GM19328 (cell line): Measurements from ENCODE around the gene ARHGAP6.

ENCODE experiments used
- ATAC-seq: cut with Tn5 transposase; IDR thresholded peaks from one replicate; pipeline ENCODE4 v1.9.1; 2021; ENCODE audit warnings: mild to moderate bottlenecking, moderate library complexity; ENCODE audit not compliant: unreplicated experiment

The ARHGAP6 gene, protein sequence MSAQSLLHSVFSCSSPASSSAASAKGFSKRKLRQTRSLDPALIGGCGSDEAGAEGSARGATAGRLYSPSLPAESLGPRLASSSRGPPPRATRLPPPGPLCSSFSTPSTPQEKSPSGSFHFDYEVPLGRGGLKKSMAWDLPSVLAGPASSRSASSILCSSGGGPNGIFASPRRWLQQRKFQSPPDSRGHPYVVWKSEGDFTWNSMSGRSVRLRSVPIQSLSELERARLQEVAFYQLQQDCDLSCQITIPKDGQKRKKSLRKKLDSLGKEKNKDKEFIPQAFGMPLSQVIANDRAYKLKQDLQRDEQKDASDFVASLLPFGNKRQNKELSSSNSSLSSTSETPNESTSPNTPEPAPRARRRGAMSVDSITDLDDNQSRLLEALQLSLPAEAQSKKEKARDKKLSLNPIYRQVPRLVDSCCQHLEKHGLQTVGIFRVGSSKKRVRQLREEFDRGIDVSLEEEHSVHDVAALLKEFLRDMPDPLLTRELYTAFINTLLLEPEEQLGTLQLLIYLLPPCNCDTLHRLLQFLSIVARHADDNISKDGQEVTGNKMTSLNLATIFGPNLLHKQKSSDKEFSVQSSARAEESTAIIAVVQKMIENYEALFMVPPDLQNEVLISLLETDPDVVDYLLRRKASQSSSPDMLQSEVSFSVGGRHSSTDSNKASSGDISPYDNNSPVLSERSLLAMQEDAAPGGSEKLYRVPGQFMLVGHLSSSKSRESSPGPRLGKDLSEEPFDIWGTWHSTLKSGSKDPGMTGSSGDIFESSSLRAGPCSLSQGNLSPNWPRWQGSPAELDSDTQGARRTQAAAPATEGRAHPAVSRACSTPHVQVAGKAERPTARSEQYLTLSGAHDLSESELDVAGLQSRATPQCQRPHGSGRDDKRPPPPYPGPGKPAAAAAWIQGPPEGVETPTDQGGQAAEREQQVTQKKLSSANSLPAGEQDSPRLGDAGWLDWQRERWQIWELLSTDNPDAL (N-terminal part only)

DNA sequence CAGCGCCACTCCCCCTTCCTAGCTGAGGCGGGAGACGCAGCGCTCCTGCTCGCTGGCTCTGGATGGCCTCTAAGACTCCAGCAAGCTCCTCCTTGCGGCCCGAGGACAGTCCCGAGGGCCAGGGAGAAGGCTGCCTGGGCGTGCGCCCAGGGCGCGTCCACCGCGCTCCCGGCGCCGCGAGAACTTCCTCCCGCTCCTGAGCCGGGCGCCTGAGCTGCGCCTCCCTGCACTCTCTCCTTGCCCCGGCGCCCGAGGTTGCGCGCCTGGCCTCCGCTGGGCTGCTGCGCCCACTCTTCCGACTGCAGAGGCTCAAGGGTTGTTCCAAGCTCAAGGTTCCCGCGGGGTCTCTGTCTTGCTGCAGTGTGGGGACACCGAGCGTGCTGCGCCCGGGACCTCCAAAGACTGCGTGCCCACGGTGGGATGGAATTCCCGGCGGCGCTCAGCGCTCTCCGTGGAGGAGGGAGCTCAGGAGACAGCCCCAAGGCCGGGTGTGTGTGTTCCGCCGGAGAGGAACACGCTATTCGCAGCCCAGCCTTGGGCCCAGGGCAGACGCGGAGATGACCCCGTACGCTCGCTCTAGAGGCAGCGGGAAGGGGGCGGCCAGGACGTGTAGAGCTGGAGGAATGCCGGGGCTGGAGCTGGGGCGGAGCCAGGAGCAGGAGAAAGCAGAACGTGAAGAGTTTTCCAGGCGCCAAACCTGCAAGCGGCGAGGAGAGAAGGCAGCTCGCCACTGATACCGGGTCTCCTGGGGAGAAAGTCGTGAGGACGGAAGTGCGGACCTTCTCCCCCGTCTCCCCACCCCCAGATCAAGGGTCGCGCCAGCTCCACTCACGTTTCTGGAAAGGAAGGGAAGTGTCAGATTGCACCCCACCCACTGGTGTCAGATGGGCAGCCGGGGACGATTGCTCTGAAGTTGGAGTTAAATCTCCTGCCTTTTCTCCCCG, at the start of gene ARHGAP6:
TSS of gene ARHGAP6 (minus strand) at position 753 of the 944 bp plus-strand sequence. CDS start 1,092 bp downstream, outside the sequence.
- no peak for ATAC-seq

DNA sequence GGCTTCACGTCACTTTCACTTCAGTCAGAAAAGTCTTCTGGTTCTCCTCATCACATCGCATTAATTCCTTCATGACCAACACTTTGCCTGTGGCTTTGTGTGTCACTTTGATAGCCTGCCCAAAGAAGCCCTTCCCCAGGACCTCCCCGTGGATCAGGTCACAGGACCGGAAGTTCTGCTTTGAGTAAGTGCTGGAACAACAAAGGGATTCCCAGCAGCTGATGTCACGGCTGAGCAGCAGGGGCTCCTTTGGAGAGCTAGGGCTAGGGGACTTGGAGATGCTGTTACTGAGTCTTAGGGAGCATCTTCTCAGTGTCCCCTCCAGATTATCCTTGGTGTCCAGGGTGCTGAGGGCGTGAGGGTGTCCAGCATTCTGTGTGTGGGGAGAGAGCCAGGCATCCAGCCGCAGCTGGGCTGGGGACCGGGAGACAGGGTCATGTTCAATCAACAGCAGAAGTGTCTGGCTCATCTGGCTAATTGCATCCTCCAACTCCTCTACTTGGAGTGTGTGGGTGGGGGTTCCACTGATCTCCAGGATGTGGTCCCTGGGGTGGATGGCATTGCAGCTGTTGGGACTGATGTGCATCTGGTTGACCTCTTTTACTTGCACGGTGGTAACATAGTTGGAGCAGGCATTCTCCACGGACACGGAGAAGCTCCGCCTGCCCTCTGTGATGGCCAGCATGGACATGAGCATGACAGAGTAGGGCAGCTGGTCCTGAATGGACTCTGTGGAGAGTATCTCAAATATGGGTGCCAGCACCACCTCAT, 39.2 kb upstream of the ARHGAP6 start:
- no peak for ATAC-seq

DNA sequence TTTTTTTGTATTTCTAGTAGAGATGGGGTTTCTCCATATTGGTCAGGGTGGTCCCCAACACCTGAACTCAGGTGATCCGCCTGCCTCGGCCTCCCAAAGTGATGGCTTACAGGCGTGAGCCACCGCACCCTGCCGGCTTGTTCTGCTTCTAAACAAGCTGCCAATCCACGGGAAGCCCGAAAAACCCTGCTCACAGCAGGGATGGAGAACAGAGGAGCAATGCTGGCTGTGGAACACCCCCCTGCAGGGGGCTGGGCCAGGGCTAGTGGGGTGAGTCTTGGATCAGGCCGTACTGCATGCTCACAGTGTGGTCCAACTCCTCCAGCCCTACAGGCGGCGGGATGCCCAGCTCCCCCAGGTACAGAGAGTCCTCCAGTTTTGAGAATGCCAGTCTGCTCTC, 38.1 kb upstream of the ARHGAP6 start:
- no peak for ATAC-seq

DNA sequence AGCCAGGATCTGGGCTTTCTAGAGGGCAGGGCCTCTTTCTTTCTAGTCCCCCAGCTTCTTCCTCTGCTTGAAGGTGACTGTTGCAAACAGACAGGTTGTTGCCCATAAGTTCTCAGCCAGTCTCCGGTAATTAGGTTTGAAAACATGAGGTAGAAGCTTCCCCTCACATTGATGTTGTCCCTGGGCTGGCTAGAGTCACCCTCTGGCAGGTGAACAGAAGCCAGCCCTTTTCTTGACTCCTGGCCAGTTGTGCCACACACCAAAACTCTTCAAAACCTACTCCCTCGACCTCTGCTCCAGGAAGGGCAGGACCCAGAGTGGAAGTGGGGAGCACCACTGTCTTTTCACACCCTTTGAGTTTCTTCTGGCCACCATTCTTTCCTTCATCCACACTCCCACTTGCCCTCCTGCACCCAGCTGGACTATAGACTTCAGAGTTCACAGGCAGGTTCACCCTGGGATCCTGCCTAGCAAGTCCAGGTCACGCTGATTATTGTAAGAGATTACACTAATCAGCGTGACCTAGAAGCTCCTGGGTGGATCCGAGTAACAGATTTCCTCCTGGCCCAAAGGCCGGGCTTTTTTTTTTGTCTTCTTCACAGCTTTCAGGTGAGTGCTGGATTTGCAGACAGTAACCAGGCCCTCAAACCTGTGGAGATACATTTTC, 37.4 kb upstream of the ARHGAP6 start:
- ATAC-seq, result no peak

DNA sequence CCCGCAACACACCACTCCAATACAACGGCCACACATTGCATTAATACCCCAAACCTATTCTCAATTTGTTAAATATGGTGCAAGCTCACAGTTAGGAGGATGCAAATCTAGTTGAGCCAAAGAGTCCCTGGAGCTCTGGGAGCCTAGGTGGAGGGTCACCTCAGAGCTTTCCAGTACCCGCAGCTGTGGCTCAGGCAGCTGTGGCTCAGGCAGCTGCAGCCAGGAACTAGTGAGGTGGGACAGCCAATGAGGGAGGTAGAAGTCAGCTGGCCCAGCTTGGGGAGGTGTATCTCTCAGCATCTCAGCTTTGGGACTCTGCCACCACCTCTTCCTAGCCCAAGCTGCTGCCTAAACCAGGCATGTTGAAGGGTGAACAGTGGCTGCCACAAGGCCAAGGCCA, 36.7 kb upstream of the ARHGAP6 start:
- ATAC-seq, result no peak

DNA sequence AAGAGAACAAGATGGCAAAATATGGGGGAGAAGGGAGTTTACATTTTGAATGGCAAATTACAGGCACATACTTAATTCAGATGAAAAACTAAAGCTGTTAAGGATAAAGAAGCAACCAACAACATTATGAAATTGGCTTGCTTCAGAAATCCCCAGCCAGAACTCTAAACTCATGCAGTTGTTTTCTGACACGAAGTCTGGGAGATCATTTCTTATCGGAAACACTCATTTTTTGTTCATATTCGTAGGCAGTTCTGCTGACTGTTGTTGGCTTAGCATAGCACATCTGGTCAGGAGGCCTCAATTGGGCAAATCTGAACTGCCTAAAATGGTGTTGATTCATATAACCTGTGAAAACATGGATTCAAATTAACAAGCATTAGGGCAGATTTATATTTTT, 33.0 kb upstream of the ARHGAP6 start:
- no peak for ATAC-seq

DNA sequence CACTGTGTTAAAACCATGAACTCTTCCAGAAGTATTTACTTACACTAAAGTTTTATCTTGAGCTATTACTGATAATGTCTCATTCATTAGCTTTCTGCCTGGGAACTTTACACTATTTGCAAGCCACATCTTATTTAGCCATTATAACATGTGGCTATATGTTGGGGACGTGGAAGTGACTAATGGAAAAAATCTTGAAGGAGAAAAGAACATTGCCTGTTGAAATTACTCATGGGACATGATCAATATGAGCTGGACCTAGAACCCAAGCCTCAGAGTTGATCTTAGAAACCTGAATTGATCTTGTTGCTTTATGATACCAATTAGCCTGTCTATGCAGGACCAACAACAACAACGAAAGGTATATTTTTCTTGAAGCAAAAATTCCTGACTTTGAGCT, 22.5 kb upstream of the ARHGAP6 start:
- ATAC-seq, result no peak

DNA sequence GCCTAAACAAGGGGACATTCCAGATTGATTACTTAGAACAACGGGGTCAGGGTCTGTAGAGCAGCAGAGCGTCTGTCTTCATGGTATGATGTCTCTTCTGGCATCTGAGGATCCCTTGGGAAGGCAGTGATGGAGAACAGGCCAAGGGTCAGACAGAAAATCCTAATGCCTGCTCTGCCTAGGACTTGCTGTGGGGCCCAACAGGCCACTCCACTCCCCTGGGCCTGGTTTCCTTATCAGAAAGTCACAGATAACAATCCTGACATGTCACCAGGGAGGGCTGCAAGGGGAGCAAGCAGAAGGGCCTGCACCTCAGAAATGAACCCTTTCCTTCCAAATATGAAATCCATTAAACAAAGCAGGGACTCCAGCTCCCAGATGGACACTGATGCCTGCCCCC, 21.4 kb upstream of the ARHGAP6 start:
- ATAC-seq, result no peak

DNA sequence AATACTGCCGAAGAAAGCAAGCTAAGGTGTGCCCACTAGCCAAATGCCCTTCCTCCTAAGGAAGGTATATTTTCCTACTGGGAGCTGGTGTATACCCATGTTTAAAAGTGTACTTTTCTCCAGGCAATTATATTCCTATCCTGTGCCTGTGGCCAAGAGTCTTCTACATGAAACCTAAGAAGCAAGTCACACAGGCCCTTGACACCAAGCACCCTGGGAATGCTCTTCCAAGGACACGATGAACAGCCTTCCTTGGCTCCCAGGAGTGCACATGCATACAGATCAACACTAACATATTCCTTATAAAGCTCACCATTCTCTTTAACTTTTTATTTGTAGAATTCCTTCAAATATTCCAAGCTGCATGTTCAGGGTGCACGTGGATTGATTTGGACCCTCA, 17.3 kb upstream of the ARHGAP6 start:
- ATAC-seq, result no peak

DNA sequence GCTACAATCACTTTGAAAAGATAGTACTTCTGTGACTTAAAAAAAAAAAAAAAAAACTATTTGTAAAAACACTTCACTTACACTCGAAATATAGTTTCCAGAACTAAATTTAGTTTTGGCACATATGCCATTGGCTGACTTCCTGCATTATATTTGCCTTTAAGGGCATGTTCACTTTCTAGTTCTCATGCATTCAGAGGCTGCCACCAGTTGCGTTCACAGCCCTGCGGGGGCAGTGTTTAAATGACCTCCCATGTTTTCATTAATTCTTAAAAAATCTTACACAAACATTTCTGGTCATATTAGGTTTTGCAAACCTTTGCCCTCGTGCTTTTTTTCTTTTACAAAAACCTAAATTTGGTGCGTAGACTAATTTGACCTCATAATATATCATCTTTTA, 12.4 kb upstream of the ARHGAP6 start:
- ATAC-seq, result no peak

DNA sequence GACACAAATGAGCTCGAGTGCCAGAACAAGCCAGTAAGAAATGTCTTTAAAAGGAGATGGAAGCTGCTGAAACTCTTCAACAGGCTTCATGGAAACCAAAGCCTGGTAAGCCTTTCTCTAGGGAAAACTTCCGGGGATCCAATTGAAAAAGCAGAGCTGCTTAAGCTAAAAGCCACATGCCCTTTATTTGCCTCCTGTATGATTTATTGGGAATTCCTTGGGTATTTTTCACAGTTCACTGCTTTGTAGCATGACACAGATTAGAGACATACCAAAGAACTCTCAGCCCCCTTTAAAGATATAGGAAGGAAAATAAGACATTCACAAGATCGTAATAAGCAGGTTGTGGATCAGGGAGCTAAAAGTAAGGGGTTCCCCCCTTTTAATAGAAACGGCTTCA, 6.5 kb upstream of the ARHGAP6 start:
- no peak for ATAC-seq

DNA sequence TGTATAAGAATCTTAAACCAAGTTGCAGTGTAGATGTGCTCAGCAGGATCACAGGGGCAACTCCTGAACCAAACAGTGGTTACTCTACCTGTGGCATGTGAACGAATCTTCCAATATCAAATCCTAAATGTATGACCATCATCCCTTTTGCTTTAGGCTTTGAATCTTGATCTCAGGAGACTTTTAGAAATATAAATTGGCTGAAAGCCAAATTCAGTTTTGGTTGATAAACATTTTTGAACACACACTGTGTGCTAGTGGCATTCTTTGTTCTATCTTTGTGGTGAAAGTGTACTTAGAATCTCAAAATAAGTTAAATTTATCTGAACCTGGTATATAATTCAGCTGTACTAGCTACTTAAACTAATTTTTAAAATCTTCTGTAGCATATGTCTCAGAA, 4.6 kb upstream of the ARHGAP6 start:
- ATAC-seq, result no peak

DNA sequence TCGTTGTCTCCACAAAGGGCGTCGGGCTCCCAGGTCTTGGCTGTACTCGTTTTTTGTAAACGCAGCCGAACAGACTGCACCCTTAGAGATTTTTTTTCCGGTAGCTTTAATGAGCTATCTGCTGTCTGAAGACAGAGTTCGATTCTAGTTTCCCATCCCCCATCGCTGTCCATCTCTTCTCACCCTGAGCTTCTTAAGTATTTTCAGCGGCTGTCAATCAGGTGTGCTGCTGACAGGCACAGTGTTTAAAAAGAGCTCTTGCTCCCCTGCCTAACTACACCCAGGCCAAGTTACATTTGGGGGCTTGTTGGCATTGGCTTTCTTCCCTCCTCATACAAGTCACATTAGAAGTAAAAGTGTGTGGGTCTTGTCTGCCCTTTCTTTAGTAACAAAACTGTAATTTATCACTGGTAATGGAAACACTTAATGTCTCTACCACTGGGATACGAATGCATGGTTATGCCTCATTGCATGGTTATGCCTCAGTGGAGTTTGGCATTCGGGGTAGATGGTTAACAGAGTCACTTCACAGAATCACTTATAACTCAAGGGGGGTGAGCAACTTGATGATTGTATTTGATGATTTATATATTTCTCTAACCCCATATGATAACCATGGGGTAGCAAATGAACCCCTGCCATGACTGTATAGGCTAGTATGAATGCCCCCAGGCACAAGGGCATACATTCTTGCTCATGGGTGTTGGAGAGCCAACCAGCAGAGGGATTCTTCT, 1.4 kb upstream of the ARHGAP6 start:
- ATAC-seq, result no peak

DNA sequence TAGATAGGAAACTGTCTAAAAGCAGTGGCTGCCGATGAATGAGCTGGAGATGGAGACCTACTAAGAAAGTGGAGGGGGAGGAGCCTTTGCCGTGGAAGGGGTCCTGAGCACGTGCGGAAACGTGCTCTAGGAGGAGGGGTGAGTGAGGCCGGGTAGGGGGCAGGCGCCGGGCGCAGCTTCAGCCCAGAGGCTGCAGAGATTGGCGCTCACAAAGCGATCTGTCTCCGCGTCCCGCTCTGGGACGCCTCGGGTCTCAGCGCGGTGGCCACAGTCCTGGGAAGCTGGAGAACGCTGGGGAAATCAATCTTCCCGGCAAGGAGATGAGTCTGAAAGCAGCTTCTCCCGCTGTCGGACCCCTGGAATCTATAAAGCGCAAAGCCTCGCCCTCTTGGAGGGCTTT, 444 bp upstream of the ARHGAP6 start:
- no peak for ATAC-seq

DNA sequence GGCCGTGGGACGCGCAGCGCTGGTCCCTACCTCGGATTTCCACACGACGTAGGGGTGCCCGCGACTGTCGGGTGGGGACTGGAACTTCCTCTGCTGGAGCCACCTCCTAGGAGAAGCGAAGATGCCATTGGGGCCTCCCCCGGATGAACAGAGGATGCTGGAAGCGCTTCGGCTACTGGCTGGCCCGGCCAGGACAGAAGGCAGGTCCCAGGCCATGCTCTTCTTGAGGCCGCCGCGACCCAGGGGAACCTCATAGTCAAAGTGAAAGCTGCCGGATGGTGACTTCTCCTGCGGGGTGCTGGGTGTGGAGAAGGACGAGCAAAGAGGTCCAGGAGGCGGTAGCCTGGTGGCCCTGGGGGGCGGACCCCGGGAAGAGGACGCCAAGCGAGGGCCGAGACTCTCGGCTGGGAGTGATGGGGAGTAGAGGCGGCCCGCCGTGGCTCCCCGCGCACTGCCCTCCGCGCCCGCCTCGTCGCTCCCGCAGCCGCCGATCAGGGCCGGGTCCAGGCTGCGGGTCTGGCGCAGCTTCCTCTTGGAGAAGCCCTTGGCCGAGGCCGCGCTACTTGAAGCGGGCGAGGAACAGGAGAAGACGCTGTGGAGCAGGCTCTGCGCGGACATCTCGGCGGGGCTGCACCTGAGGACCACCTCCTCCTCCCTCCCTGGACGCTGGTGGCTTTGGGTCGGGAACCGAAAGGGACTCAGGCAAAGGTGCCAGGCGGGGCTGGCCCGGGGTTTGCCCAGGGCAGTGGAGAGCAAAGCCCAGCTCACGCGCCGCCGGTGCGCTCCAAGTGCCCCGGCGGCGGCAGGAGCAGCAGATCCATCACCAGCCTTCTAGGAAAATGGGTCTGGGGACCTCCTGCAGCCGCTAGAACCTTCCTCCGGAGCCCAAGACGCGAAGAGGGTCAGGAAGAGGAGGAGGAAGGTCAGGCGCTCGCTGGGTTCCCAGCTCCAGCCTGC, 1.2 kb downstream of the ARHGAP6 start:
- no peak for ATAC-seq

DNA sequence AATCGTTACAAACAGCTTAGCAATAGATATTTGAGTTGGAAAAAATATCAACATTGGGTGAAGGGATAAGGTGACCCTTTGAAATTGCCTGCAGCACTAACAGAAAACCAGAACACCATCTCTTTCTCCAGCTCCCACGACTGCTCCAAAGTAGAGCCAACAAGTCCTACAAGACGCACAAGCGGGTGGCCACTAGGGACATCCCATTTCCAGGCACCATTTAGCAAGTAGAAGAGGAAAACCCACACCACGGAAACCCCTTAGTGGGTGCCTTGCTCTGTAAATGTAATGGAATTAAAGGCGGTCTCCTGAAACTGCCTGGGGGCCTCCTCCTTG, 1.9 kb downstream of the ARHGAP6 start:
- ATAC-seq, result no peak

DNA sequence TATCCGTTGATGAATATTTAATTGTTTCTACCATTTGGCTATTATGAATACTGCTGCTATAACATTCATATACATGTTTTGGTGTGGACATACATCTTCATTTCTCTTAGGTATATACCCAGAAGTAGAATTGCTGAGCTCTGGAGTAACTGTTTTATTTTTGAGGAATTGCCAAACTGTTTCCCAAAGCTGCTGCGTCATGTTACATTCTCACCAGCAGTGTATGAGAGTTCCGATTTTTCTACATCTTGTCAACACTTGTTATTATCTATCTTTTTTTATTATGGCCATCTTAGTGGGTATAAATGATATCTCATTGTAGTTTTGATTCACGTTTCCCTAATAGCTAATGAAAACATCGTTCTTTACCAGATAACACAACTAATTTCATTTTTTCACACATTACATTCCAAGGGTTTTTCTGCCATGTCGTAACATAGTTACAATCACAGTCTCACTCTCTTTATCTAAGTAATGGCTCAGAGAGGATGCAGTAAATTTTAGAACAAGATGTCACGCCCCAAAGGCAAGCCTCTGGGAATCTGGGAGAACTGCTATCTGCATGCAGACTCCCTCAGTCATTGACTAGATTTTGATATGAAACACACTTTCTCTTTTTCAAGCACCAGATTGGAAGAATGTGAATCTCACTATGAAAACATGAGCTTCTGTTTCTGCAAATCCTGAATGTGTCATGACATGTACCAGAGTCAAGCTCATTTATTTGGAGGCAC, 10.3 kb downstream of the ARHGAP6 start:
- no peak for ATAC-seq
